ENCODE results near the gene ERICH3.

The ERICH3 gene

DNA sequence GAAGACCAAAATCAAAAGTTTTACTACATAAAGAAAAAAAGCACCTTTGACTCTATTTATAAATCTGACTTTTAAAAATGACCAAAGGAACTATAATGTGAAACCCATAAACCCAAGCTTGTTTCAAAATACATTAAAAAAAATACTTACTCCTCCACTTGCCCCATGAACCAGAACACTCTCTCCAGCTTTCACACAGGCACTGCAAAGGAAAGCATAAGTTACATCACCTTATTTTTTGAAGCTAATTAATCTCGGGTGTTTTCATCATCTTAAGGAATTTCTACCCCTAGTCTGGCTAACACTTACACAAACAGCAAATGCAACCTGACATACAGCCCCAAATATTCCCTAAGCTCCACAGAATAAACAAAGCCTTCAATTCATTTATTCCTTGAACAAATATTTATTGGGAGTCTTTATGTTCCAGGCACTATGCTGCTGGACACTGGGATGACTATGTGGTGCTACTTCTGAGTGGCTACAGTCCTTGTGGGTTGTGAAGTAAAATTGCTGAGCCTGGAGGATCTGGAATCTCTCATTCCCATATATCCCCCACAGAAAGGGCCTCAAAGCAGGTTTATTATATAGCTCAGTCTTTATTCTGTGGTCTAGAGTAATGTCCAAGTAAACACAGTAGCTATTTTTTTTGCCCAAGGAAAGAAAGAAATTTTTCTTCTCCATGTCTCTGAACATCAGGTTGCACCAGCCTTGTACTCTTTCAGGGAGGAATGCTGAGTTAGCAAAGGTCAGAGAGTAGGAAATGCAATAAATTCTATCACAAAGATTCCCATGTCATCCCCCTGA, 41.0 kb upstream of the ERICH3 start:
- TF ChIP-seq CTCF (IDR thresholded peaks at IDR 0.05; ENCODE audit: low read depth, low read length, missing control alignments): no peak
- no peak overlapping the region for H3K4me3 ChIP-seq (ENCODE audit: low read depth, low read length)
- DNase-seq (ENCODE audit: low read depth): no peak
- in situ Hi-C loops (cut with HindIII; ENCODE audit: low sequenced_read_pairs): no loop called here

DNA sequence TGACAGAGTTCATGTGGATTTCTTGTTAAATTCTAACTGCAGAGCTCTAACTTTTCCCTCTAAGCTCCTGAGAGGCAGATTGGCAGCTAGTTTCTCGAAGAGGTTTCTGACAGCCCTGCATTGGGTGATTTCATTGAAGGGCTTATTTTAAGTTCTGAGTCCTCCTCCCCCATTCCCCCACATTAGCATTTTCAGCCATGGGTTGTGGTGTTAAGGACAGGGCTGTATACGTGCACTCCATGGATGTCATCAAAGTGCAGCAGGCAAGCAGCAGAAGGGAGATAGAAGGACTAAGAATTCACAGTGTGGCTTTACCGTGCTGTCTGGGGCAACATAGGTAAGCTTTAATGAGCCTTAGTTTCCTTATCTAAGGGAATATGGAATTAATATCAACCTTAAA, 40.3 kb upstream of the ERICH3 start:
- in situ Hi-C loops (cut with HindIII; ENCODE audit: low sequenced_read_pairs): no loop called here

DNA sequence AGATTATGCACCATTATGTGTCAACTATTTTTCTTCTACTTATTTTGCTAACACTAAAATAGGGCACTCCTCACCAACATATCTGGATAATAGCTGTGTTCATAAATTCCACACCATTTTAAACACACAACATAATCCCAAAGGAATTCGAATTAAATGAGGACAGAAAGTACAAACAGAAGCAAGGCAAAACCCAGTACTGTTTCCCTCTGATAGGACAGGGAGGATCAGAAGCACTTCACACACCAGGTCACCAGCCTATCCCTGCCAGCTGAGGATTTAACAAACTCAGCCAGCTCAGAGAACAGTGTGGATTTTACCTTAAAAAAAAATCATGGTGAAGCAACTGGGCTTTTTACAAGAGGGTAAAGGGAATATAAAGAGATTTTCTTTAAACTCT, 39.3 kb upstream of the ERICH3 start:
- no peak for DNase-seq (ENCODE audit: low read depth)
- no peak for TF ChIP-seq CTCF (IDR thresholded peaks at IDR 0.05; ENCODE audit: low read depth, low read length, missing control alignments)
- in situ Hi-C loops (cut with HindIII; ENCODE audit: low sequenced_read_pairs): no loop called here
- H3K4me3 ChIP-seq (ENCODE audit: low read depth, low read length): no peak overlapping the region

More for the DNA sequence above, 40.3 kb upstream of the ERICH3 start:
- no peak for TF ChIP-seq CTCF (IDR thresholded peaks at IDR 0.05; ENCODE audit: low read depth, low read length, missing control alignments)
- DNase-seq (ENCODE audit: low read depth): no peak
- H3K4me3 ChIP-seq (ENCODE audit: low read depth, low read length): no peak overlapping the region

DNA sequence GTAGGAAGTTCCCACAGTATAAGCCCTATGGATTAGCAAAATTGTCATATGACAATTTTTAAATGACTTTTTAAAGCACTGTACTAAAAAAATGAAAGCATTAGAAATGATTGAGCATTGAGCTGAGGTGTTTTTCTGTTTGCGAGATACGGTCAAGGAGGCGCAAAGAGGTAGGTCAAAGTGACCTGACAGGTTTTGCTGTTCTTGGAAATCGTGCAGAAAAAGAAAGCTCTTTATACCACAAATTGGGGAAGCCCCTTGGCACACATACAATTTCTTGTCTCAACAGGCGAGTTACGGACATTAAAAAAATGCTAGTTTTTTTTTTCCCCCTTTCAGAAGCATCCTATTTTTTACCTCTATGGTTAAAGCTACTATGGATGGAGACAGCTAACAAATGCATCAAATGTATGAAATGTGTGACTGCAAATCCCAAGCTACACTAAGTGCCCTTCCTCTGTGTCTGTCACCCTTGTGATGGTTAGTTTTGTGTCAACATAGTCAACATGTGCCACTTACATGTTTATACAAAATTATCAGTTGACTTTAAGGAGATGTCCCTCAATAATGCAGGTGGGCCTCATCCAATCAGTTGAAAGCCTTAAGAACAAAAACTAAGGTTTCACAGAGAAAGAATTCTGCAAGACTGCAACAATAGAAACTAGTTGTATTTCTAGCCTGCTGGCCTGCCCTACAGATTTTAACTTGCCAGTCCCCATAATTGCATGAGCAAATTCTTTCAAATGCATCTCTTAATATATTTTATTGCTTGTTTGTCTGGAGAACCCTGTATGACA, 30.0 kb upstream of the ERICH3 start:
- in situ Hi-C loops (cut with HindIII; ENCODE audit: low sequenced_read_pairs): no loop called here
- H3K4me3 ChIP-seq (ENCODE audit: low read depth, low read length): no peak overlapping the region
- TF ChIP-seq CTCF (IDR thresholded peaks at IDR 0.05; ENCODE audit: low read depth, low read length, missing control alignments): no peak
- no peak for DNase-seq (ENCODE audit: low read depth)

DNA sequence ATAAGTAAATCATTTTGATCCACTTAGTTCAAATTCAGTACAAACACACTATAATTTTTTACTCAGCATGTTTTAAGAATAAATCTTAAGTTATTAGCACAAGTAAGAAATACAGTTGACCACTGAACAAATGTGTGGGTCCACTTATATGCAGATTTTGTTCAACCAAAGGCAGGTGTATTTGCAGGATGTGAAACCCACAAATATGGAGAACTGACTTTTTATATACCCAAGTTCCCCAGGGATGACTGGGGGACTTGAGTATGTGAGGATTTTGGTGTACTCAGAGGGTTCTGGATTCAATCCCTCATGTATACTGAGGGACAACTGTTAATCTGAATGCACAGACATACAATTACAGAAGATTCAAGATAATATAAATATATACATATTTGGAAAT, 25.7 kb upstream of the ERICH3 start:
- in situ Hi-C loops (cut with HindIII; ENCODE audit: low sequenced_read_pairs): no loop called here
- DNase-seq (ENCODE audit: low read depth): no peak
- no peak for TF ChIP-seq CTCF (IDR thresholded peaks at IDR 0.05; ENCODE audit: low read depth, low read length, missing control alignments)
- H3K4me3 ChIP-seq (ENCODE audit: low read depth, low read length): no peak overlapping the region

DNA sequence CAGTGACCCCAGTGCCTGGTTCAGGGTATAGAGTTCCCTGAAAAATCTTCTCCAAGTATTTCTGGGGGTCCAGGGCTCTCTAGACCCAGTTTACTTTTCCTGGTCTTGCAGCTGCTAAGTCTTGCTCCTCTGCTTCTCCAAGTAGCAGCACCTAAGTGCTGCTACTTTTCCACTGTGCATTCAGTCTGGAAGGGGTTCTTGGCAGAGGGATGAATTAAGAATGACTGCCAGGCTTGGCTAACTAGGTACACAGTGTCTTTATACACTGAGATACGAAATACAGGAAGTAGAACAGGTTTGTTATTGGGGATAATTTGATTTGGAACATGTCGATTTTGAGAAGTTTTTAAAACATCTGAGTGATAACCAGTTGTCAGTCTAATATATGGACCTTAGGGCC, 24.2 kb upstream of the ERICH3 start:
- DNase-seq (ENCODE audit: low read depth): no peak
- H3K4me3 ChIP-seq (ENCODE audit: low read depth, low read length): no peak overlapping the region
- in situ Hi-C loops (cut with HindIII; ENCODE audit: low sequenced_read_pairs): no loop called here
- TF ChIP-seq CTCF (IDR thresholded peaks at IDR 0.05; ENCODE audit: low read depth, low read length, missing control alignments): no peak

All from astrocyte of the cerebellum (primary cell).